DMS153 treated with DMSO at 0.1 percent for 48 hours (cell line): ENCODE data around the gene KIAA0930.
A peak's percentile ranks its signal among the peaks of the same experiment; 100 is the strongest.

Experiments used
- DNase-seq: peaks from one replicate; lab custom pipeline; 2025; ENCODE audit not compliant: unreplicated experiment; lab: John Stamatoyannopoulos, UW

The KIAA0930 gene

DNA sequence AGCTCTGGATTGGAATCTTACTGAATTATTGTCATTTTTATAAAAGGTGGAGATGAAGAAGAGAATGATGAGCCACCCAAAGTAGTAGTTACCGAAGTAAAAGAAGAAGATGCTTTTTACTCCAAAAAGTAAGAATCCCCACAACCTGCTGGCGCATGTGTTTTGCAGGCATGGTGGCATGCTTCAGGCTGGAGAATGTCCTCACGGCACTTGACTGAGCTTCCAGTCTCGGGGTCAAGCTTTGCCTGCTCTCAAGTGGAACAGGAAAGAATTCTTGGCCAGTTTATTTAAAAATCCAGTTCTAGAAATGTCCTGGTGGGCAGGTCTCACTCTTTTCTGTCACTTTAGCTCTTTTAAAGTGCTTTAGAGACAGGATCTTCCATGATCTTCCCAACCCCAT lies 59.5 kb downstream of the KIAA0930 start:
- DNase-seq: no peak

DNA sequence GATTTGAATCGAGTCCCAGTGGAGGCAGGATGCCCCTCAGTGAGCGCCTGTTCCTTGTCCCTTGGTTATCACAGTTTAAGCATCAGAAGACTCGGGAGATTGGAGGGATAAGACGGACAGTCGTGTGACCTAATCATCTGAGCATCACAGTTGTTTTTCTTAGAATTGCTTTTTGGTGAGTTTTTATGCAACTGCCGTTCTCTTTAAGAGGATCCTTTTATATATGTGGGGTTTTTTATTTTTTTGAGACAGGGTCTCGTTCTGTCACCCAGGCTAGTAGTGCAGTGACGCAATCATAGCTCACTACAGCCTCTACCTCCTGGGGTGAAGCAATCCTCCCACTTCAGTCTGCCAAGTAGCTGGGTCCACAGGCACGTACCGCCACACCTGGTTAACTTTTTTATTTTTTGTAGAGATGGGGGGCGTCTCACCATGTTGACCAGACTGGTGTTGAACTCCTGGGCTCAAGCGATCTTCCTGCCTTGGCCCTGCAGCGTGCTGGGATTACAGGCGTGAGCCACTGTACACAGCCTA lies 60.5 kb downstream of the KIAA0930 start:
- DNase-seq: no peak

DNA sequence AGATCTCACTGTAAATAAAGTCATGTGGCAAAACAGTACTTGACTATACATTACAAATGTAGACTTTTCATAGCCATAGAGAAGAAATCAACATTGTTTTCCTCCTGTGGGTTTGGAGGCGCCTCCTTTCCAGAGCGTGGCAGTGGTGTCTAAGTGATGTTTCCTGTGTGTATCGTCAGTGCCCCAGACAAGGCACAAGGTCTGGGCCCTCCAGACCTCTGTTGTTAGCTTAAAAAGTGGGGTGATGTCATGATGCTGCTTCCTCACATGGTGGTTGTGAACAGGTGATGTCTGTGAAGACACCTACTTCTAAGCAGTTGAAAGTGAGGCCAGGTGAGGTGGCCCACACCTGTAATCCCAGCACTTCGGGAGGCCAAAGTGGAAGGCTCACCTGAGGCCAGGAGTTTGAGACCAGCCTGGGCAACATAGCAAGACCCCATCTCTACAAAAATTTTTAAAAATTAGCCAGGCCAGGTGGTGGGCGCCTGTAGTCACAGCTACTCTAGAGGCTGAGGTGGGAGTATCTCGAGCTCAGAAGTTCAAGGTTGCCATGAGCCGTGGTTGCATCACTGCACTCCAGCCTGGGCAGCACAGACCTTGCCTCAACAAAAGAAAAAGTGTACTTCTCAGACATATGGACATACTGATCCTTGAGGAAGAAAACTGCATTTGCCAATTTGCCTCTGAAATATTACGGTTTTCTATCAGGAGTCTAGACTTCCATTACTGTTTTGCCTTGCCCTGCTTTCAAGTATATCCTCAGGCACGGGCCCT lies 61.2 kb downstream of the KIAA0930 start:
- no peak for DNase-seq

DNA sequence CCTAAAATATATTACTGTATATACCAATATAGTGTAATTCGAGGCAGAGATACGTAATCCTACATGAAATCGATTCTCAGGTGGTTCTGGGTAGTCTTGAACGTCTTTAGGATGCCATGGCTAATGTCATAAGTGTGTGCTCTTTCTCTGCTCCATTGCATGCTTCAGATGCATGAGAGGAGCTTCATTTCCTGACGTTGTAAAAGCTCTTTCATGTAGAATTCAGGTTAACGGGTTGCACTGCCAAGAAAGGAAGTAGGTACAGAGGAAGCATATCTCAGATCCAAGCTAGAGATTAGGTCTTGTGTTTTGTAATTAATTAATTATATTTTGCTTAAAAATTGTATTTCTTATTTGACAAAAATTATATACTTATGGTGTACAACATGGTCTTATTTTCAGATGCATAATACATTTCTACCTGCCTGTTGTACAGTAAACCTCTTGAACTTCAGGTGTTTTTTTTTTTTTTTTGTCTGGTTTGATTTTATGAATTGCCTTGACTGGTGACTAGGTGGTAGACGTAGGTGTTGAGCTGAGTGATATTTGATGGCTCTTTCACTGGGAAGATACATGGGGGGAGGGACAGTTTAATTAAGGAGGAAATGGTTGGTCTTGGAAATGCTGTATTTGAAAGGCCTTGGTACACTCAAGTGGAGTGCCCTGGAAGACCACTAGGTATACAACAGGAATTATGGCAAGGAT lies 67.7 kb downstream of the KIAA0930 start:
- DNase-seq: no peak

GRCh38 chr22:45171830-45172229 lies 68.9 kb downstream of the KIAA0930 start:
- no peak for DNase-seq

DNA sequence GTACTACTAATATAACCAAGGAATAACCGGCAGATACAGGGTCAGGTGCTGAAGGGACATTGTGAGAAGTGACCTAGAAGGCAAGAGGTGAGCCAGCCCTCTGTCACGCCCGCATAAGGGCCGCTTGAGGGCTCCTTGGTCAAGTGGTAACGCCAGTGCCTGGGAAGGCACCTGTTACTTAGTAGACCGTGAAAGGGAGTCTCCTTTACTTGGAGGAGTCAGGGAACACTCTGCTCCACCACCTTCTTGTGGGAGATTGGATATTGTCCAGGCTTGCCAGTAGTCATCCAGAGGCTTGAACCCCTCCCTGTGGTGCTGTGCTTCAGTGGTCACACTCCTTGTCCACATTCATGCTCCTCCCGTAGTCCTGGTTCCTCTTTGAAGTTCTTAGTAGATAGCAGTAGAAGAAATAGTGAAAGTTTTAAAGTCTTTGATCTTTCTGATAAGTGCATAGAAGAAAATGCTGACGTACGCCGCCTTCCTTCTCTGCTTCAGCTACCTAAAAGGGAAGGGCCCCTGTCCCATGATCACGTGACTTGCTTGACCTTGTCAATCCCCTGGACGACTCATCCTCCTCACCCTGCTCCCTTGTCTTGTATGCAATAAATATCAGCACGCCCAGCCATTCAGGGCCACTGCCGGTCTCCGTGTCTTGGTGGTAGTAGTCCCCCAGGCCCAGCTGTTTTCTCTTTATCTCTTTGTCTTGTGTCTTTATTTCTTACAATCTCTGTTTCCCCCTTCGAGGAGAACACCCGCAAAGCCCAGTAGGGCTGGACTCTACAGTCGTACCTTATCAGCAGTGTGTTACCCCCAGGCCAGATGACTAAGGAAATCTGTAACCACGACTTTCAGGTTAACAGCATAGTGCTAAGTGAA lies 70.9 kb downstream of the KIAA0930 start:
- DNase-seq: no peak

GRCh38 chr22:45166932-45167331 lies 73.8 kb downstream of the KIAA0930 start:
- no peak for DNase-seq

- DNase-seq: no peak
Measured at GRCh38 chr22:45164270-45165088, 76.2 kb downstream of the KIAA0930 start.

DNA sequence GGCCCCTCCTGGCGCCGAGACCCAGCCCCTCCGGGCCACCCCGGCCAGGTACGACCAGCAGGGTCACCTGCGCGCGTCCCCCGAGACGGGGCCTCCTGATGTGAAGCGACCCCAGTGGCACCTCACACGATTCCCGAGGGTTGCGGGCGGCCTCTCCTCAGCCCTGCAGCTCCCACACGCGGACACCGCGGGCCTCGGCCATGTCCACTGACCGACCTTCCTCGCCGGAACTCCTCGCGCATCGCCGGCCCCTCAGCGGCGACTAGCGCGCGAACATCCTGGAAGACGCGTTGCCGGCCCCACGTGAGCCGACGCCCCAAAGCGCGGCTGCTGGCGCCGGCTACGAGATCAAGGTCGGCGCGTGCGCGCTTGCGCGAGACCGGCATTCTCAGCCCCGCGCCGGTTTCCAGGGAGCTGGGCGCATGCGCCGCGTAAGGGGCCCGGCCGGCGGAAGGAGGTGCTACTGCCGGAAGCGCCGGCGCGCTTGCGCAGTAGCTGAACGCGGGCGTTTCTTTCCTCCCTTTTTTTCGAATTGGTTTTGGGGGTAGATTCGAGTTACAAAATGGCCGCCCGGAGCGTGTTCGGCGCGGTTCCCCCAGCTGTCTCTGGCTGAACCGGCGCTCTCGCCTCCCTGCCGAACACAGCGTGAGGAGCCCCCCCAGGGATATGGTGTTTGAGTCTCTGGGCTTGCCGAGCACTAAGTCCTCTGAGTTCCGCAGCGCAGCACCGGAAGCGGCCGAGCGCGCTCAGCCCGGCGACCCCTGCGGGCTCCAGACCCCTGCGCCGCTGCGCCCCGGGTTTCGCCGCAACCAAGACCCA lies 77.0 kb downstream of the KIAA0930 start, which contains the start of gene NUP50:
Gene NUP50, plus strand, starts transcription at position 475 of the 819 bp plus-strand sequence. CDS start 4,253 bp downstream, outside the sequence.
- peak; percentile 96 for DNase-seq

DNA sequence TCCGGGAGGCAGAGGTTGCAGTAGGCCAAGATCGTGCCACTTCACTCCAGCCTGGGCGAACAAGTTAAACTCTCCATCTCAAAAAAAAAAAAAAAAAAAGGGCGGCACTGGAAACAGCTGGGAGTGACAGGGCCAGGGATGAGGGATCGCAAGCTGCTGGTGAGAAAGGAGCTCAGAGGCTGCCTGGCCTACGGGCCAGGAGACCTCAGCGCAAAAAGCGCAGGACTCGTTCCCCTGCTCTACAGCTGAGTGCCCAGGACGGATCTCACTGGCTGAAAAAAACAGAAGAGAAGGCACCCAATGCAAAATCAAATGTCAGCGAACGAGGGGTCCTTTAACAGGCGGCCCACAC lies 77.6 kb downstream of the KIAA0930 start:
- peak; percentile 42 for DNase-seq

DNA sequence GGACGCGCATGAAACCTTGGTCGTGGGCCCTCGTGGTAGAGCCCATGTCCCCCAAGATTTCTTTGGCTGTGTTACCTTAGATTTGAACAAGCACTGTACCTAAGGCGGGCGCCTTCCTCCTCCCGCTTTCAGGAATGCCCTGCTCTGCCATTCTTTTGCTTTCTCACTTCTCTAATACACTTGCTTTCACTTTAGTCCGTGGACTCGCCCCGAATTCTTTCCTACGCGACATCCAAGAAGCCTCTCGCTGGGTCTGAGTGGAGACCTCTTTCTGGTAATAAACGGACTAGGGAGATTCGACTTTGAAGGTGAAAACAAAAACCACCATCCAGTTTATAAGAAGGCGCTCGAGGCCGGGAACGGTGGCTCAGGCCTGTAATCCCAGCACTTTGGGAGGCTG lies 78.2 kb downstream of the KIAA0930 start:
- no peak for DNase-seq

DNA sequence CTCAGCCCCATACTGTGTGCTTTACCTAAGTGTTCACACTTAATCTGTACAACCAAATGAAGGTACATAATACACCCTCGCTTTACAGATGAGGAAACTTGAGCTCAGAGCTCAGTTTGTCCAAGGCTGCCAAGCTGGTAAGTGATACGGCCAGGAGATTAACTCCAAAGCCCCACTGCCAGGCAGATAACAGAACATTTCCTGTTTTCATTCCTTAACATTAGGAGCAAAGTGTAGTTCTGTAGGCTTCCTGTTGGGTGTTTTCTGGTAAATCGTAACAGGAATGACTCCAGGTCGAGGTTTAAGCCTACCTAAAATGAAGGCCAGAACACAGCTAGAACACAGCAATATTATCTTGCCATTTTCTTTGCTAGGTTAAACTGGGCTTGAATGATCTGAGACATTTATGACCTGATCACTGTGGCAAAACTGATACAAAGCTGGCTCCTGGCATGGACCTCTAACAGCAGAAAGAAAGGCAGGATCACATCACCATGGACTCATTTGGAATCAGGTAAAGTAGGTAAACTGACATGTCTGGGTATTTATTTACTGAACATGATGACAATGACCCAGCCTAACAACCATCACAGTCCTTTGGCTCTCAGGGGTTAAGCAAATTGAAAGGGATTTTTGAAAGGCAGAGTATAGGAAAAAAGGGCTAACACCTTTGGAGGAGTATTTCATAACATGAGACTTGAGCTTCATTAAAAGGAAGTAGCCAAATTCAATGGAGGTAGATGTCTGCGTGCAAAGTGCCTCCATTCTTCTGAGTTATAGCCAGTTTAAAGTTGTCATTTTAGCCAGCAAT lies 80.8 kb downstream of the KIAA0930 start:
- no peak for DNase-seq

DNA sequence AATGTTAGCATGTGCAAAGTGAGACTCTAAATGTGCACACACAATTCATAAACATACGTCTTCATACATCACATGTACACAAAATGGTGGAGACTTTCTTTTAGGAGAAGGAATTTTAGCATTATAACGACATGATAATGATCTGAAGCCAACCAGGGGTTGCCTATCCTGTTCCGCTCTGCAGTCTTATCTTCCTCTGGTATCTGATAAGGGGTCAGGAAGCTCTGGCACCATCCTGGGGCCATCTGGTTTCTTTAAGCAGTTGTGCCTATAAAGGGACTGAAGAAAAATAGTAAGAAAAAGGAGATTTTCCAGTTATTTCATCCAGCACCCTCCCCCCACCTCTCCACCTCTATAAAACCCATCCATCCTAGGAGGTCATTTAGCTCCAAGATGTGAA lies 82.8 kb downstream of the KIAA0930 start:
- DNase-seq: no peak

DNA sequence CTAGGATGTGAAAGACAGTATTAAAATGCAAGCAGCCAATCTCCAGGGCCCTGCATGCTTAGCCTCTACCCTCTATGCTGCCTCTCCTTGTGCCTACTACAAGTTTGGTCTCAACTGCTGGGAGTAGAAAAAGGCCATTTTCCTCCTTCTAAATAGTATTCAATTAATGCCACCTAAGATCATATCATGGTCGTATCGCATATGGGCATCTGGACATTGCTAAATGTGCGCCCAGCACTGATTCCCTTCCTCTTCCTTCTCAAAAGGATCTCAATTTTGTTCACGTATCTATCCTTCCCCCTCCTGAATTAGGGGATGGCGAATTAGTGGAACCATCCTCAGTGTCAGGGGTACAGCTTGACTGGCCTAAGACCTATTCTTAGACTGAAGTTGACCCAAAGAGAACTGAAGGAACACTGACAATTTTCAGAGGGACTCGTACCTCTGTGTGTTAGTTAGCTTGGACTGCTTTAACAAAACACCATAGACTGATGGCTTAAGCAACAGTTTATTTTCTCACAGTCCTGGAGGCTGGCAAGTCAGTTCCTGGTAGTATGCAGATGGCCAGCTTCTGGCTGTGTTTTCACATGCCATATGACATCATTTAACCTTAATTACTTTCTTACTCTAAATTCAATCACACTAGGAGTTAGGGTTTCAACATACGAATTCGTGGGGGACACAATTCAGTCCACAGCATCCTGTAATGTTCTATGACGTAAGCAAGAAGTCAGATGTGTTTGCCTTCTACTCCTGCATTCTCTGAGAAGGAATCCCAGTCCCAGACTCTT lies 85.4 kb downstream of the KIAA0930 start:
- no peak for DNase-seq

DNA sequence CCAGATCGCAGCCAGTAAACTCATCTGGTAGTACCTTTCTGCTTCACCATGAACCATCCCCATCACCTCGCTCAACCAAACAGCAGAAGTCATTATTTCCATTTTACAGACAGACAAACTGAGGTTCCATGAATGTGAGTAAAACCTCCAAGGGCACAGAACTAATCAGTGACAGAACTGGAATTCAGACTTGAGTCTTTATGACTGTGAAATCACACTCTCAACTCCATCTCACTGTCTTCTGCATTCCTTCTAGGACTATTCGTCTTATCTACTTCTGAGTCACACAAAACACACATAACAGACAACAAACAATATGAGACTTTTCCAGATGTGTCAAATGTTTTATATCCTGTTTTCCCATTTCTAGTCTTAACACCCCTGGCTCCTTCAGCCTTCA lies 86.3 kb downstream of the KIAA0930 start:
- no peak for DNase-seq

GRCh38 chr22:45151503-45151902 lies 89.2 kb downstream of the KIAA0930 start:
- DNase-seq: no peak

GRCh38 chr22:45150139-45150538 lies 90.6 kb downstream of the KIAA0930 start:
- no peak for DNase-seq

- no peak for DNase-seq
Measured at GRCh38 chr22:45149671-45150070, 91.0 kb downstream of the KIAA0930 start.
